Ramos (cell line): ENCODE results near the gene EPHB1.

Experiments
- in situ Hi-C: fragments of 300-500 bp; cut with MboI; formaldehyde crosslinking; loops from one replicate; pipeline ENCODE4 v1.14.3; 2022; ENCODE audit warnings: low sequenced_read_pairs; ENCODE audit not compliant: unreplicated experiment

The EPHB1 gene

DNA sequence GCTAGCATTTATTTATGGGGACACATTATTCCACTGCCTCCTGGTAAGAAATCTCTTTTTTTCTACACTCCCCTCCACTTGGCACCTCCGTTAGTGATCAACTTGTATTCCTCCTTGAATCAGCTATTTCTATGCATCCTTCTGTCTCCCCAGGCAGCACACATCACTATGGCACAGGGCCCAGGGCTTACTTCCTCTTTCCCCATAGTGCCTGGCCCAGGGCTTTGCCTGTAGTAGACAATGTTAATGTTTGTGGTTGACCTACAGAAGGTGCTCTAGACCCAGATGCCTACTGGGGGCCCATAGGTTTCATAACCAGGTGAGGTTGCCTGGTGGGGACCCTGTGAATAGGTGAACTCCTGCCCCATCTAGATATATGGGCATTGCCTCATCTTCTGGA lies 44.9 kb downstream of the EPHB1 start:
- in situ Hi-C loops = no loop called here

GRCh38 chr3:134840459-134840858 lies 45.4 kb downstream of the EPHB1 start:
- in situ Hi-C loops = no loop called here

DNA sequence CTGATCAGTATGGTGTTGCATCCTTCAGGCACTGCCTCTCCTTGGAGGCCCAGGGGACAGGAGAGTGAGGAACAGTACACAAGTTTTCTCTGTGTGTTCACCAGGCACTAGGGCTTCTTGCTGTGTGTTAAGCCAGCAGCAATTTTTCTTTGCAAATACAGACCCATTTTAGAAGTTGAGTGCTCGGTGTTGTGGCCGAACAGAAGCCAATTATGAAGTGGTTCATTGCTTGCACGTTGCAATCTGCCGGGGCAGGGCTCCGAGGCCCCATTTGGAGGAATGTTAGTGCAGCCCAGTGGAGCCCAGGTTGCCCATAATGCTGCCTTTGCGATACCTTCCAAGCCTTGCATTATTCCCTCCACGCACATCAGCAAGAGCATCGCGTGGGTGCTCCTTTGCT lies 51.0 kb downstream of the EPHB1 start:
- in situ Hi-C loops = no loop called here

DNA sequence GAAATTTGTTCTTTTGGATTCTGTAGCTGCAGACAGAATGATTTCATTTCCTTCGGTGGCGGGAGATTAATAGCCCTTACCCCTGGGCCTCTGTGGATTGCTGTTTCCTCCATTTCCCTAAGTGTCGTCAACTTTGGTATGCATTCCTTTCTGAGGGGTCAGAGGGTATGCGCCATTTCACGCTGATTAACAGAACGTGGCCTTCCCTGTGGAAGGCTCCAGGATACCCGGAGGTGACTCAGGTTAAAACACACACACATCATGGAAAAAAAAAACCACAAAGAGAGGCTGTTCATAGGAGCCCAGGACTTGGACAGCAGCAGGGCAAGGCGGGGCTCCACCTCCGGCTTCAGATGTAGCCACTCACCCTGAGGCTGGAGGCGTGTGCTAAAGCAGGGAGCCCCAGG lies 51.9 kb downstream of the EPHB1 start:
- in situ Hi-C loops = no loop called here

GRCh38 chr3:134847349-134847748 lies 52.3 kb downstream of the EPHB1 start:
- in situ Hi-C loops = no loop called here

GRCh38 chr3:134849561-134849960 lies 54.5 kb downstream of the EPHB1 start:
- in situ Hi-C loops = no loop called here

- in situ Hi-C loops = no loop called here
These were observed 55.7 kb downstream of the EPHB1 start for GRCh38 chr3:134850761-134851160.

- in situ Hi-C loops = no loop called here
These were observed 57.1 kb downstream of the EPHB1 start for GRCh38 chr3:134852132-134852531.

DNA sequence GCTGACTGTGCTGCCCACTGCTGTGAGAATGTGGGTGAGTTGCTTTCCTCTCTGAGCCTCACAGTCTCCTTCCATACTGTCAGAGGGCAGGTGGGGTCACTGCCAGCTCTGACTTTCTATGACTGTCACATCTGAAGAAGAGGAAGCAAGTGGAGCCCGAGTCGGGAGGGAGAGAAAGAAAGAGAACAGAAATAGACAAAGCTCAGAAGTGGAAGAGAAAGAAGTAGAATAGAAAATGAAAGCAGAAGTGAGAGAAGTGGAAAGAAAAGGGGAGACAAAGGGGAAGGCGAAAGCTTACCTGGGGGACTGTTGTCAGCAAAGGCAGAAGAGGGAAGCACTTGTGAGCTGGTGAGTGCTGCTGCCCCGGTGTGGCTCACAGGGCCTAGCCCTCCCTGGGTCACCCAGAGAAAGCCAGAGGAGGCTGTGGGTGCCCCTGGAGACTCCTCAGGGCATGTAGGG lies 57.9 kb downstream of the EPHB1 start:
- in situ Hi-C loops = no loop called here

DNA sequence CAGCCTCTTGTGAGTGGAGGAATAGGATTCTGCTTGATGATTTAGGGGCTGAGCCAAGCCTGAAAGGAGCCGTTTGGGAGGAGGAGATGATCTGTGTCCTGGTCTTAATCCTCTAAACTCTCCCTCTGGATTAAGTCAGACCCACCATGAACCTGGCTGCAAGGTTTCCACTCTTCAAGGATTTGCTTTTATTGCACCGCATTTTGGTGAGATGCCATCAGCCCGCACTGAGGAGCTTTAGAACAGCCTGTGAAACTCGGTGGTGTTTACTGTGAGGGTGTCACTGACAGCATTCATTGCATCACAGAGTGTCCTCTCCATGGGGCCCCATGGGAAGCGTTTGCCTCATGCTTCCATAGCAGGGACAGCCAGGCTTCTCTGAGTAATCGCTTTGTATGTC lies 59.2 kb downstream of the EPHB1 start:
- in situ Hi-C loops = no loop called here

DNA sequence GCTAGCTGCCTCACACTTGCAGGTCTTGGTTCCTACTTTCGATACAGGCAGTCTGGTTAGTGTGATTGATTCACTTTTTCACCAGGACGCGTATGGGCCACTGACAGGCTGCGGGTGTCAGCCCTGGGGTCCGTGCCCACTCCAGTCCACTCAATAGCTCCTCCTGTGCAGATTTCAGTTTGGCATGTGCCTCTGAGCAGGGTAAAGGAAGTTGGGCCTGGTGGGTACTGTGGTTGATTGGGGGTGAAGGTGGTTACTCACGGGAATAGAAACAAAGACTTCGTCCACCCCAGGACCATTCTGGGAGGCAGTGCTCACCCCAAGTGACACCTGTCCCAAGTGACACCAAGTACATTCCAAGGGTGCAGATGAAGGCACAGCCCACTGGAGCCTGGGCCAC lies 62.3 kb downstream of the EPHB1 start:
- in situ Hi-C loops = no loop called here

DNA sequence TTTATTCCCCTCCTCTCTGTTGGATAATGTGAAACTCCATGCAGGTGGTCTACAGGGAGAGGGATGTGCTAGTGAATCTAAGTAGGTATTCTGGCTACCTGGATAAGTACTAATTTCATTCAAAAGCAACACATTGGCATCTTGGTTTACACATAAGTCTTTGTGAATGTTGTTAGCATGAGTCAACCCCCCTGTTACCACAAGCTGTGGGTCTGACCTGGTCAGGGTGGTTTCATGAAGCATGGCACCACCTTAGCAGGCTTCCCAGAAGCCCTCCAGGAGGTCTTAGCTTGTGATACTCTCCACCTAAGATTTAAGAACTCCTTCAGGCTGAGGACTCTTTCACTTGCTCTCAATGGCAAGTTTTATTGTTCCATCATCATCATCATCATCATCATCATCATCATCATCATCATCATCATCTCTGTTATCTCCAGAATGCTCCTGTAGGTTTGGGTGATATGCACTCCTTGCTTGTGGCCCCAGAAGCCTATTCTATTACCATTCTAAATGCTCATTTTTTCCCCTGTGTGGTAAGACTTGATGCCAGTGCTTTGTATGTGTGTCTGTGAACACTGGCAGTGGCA lies 62.8 kb downstream of the EPHB1 start:
- in situ Hi-C loops = no loop called here

GRCh38 chr3:134858441-134859035 lies 63.5 kb downstream of the EPHB1 start:
- in situ Hi-C loops = no loop called here

DNA sequence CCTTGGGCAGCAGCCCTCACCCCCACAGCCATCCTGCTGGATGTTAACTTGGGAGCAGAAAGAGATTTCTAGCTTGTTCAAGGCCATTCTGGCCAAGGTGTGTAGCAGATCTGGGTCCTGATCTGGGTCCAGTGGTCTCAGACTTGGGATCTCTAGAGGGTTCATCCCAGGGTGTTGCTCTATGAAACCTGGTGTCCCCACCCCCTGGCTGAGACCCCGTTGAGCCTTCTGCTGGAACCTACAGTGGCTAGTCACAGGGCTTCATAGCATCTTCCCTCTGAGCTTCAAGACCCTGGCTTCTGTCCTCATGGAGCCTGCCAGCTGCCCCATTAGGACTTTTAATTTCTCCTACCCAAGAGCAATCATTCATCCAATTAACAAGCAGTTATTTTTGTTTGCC lies 64.3 kb downstream of the EPHB1 start:
- in situ Hi-C loops = no loop called here

- in situ Hi-C loops = no loop called here
These were observed 65.1 kb downstream of the EPHB1 start for GRCh38 chr3:134860141-134860540.

DNA sequence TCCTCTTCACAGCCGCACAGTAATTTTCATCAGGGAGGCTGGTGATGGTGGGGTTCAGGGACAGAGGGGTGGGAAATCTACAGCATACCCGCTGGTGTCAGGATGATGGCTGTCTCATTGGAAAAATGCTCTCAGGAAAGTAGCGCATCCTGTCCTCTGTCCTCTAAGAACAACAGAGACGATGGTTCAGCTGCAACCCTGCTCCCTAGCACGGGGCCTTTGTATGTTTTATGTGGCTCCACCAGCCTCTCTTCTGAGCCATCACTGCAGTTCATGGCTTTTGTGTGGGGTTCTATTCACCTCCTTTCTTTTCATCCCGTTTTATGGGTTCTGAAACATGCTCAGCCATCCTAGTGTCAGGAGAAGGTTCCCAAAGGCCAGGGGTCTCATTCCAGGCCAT lies 68.9 kb downstream of the EPHB1 start:
- in situ Hi-C loops = no loop called here

- in situ Hi-C loops = no loop called here
These were observed 69.6 kb downstream of the EPHB1 start for GRCh38 chr3:134864636-134865035.

DNA sequence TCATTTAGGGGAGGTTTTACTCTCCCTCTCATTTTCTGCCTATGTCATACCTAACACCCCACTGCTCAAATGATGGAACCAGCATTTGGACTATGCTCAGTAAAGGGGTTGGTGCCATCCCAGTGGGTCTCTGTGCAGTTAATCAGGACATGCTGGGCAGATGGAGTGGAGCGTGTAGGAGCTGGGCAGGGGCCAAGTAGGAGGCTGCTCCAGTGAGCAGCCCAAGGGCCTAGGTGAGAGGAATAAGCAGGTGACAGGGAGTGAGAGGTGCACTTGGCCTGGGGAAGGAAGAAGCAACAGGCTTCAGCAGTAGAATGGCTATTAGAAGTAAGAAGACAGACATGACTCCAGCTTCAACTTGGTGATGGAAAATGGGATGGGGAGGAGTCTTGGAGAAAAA lies 72.2 kb downstream of the EPHB1 start:
- in situ Hi-C loops = no loop called here

- in situ Hi-C loops = no loop called here
These were observed 74.2 kb downstream of the EPHB1 start for GRCh38 chr3:134869153-134869726.

- in situ Hi-C loops = no loop called here
These were observed 76.8 kb downstream of the EPHB1 start for GRCh38 chr3:134871818-134872217.

- in situ Hi-C loops = no loop called here
These were observed 77.7 kb downstream of the EPHB1 start for GRCh38 chr3:134872440-134873388.
